ENCODE results near the gene TXLNB.

GRCh38 chr6:139330826-139331500 is 39.2 kb upstream of the TXLNB start:
- TF ChIP-seq, protein P1, sequence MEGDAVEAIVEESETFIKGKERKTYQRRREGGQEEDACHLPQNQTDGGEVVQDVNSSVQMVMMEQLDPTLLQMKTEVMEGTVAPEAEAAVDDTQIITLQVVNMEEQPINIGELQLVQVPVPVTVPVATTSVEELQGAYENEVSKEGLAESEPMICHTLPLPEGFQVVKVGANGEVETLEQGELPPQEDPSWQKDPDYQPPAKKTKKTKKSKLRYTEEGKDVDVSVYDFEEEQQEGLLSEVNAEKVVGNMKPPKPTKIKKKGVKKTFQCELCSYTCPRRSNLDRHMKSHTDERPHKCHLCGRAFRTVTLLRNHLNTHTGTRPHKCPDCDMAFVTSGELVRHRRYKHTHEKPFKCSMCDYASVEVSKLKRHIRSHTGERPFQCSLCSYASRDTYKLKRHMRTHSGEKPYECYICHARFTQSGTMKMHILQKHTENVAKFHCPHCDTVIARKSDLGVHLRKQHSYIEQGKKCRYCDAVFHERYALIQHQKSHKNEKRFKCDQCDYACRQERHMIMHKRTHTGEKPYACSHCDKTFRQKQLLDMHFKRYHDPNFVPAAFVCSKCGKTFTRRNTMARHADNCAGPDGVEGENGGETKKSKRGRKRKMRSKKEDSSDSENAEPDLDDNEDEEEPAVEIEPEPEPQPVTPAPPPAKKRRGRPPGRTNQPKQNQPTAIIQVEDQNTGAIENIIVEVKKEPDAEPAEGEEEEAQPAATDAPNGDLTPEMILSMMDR (IDR thresholded peaks at IDR 0.05), result no peak
- TF ChIP-seq EZH2 (IDR thresholded peaks at IDR 0.05; ENCODE audit: borderline replicate concordance, insufficient read depth, low read depth, low read length, poor library complexity, severe bottlenecking), result no peak

Data from B cell (primary cell).